DOHH2 (cell line): Measurements from ENCODE around the gene MAP4K4.

Experiments used
- H3F3A ChIP-seq: fragments of 200-600 bp; sonication (generic), shearing (Covaris generic); 2 replicates; pipeline ENCODE4 v1.6.0; 2016; ENCODE audit warnings: antibody characterized with exemption, mild to moderate bottlenecking; ENCODE audit not compliant: control insufficient read depth, insufficient read depth
- H3K27ac ChIP-seq: fragments of 200-600 bp; sonication (generic); 2 replicates; pipeline ENCODE4 v1.5.1; 2014; ENCODE audit warnings: low read depth, mild to moderate bottlenecking, low read length, moderate library complexity
- H3K27me3 ChIP-seq: fragments of 200-600 bp; sonication (generic); 2 replicates; pipeline ENCODE4 v1.6.1; 2014; ENCODE audit warnings: mild to moderate bottlenecking, low read length, mixed read lengths; ENCODE audit not compliant: control insufficient read depth
- H3K36me3 ChIP-seq: fragments of 200-600 bp; sonication (generic); 2 replicates; pipeline ENCODE4 v1.6.1; 2014; ENCODE audit warnings: mild to moderate bottlenecking, low read length, moderate library complexity, mixed read lengths; ENCODE audit not compliant: control insufficient read depth
- H3K4me1 ChIP-seq: fragments of 200-600 bp; sonication (generic); 2 replicates; pipeline ENCODE4 v1.6.1; 2014; ENCODE audit warnings: mild to moderate bottlenecking, low read length, mixed read lengths; ENCODE audit not compliant: control insufficient read depth
- H3K4me2 ChIP-seq: fragments of 200-600 bp; sonication (generic); 2 replicates; pipeline ENCODE4 v1.6.0; 2014; ENCODE audit warnings: mild to moderate bottlenecking, low read length, moderate library complexity
- H3K4me3 ChIP-seq: fragments of 200-600 bp; sonication (generic); 2 replicates; pipeline ENCODE4 v1.5.1; 2014; ENCODE audit warnings: mild to moderate bottlenecking, low read length, mixed read lengths
- H3K79me2 ChIP-seq: fragments of 200-600 bp; sonication (generic); 2 replicates; pipeline ENCODE4 v1.6.1; 2014; ENCODE audit warnings: mild to moderate bottlenecking, low read length, mixed read lengths; ENCODE audit not compliant: control insufficient read depth
- H3K9me2 ChIP-seq: fragments of 200-600 bp; sonication (generic); replicated peaks from 2 replicates; pipeline ENCODE4 v1.6.1; 2014; ENCODE audit warnings: mild to moderate bottlenecking, low read length, mixed read lengths; ENCODE audit not compliant: control insufficient read depth
- H3K9me3 ChIP-seq: fragments of 200-600 bp; sonication (generic); 2 replicates; pipeline ENCODE4 v1.6.1; 2014; ENCODE audit warnings: antibody characterized with exemption, low read length, mixed read lengths; ENCODE audit not compliant: control insufficient read depth, insufficient read depth
- H4K20me1 ChIP-seq: fragments of 200-600 bp; sonication (generic); 2 replicates; pipeline ENCODE4 v1.6.0; 2014; ENCODE audit warnings: low read depth, mild to moderate bottlenecking, antibody characterized with exemption, low read length, moderate library complexity; ENCODE audit not compliant: control insufficient read depth, insufficient read depth
- CTCF ChIP-seq: fragments of 200-600 bp; sonication (generic); IDR thresholded peaks from one replicate; pipeline ENCODE4 v1.5.1; 2014; ENCODE audit warnings: antibody characterized with exemption, mild to moderate bottlenecking, low read depth, low read length; ENCODE audit not compliant: poor library complexity, severe bottlenecking
- EZH2phosphoT487 ChIP-seq: fragments of 200-600 bp; sonication (generic); IDR thresholded peaks from 2 replicates; pipeline ENCODE4 v1.6.1; 2017; ENCODE audit warnings: borderline replicate concordance, mild to moderate bottlenecking, antibody characterized with exemption, low read length, moderate library complexity, mixed read lengths

The MAP4K4 gene

GRCh38 chr2:101741775-101742520 lies 44.4 kb downstream of the MAP4K4 start:
- Histone ChIP-seq H3K4me3 (peak overlapping the region; percentile 28), H3K27me3 (no peaks in the 10 kb centered on the region), H3K4me1 (peaks cover 97% of the 10 kb centered on the region), H3K27ac (peak overlapping the region; percentile 20), H3K36me3 (peaks cover 11% of the 10 kb centered on the region), H3F3A (no peaks in the 10 kb centered on the region), H3K4me2 (peak overlapping the region; percentile 55), H3K9me3 (no peaks in the 10 kb centered on the region), H4K20me1 (peaks cover 26% of the 10 kb centered on the region), H3K79me2 (peaks cover 99% of the 10 kb centered on the region), H3K9me2 (no peaks in the 10 kb centered on the region)
- TF ChIP-seq EZH2phosphoT487 = no peak
- TF ChIP-seq CTCF = no peak

- H3K9me3 ChIP-seq = no peaks in the 10 kb centered on the region
- H3K4me2 ChIP-seq = peak overlapping the region; percentile 55
These were observed 45.0 kb downstream of the MAP4K4 start for GRCh38 chr2:101742547-101742946.

GRCh38 chr2:101743288-101743687 lies 45.8 kb downstream of the MAP4K4 start:
- Histone ChIP-seq H3K27ac (no peak overlapping the region), H3K36me3 (peaks cover 18% of the 10 kb centered on the region), H3K4me3 (no peak overlapping the region), H4K20me1 (peaks cover 21% of the 10 kb centered on the region), H3K27me3 (no peaks in the 10 kb centered on the region), H3F3A (no peaks in the 10 kb centered on the region), H3K4me1 (peaks cover 98% of the 10 kb centered on the region), H3K9me2 (no peaks in the 10 kb centered on the region), H3K9me3 (0 out of 2 replicates have a peak, but pooled peaks cover 4% of the 10 kb centered on the region), H3K4me2 (peak overlapping the region; percentile 25), H3K79me2 (peaks cover 100% of the 10 kb centered on the region)
- TF ChIP-seq CTCF = no peak
- no peak for TF ChIP-seq EZH2phosphoT487

More at GRCh38 chr2:101742547-101742946, 45.0 kb downstream of the MAP4K4 start:
- Histone ChIP-seq H3K27ac (peak overlapping the region; percentile 20), H3K4me1 (peaks cover 98% of the 10 kb centered on the region), H3K4me3 (peak overlapping the region; percentile 28), H3K9me2 (no peaks in the 10 kb centered on the region), H3F3A (no peaks in the 10 kb centered on the region), H3K79me2 (peaks cover 100% of the 10 kb centered on the region), H4K20me1 (peaks cover 24% of the 10 kb centered on the region), H3K27me3 (no peaks in the 10 kb centered on the region), H3K36me3 (peaks cover 13% of the 10 kb centered on the region)
- TF ChIP-seq EZH2phosphoT487 = no peak
- no peak for TF ChIP-seq CTCF
